Stimulated activated CD8-positive, alpha-beta memory T cell treated with anti-CD3 and anti-CD28 coated beads, Interleukin-15, amount 100 ng/mL, for 1 hour (primary cell): ENCODE data around the gene STAM2.
"Not testable (repeated sequence)": the region's sequence is repeated elsewhere in the genome, so short reads cannot be mapped to it uniquely, and the experiment has no call there.

Experiments
- DNase-seq: peaks from one replicate; pipeline ENCODE4 v3.0.0-alpha.2; 2020; ENCODE audit warnings: low read depth

Gene STAM2

DNA sequence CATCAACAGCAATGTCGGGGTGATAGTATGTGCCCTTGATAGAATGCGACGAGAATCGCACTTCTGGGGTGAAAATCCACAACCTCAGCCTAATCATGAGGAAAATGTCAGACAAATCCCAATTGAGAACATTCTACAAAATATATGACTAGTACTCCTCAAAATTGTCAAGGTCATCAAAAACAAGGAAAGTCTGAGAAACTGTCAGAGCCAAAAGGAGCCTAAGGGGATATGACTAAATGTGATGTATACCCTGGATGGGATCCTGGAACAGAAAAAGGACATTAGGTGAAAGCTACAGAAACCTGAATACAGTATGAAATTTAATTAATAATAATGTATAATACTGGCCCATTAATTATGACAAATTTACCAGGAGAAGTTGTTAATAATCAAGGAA, 69.1 kb downstream of the STAM2 start:
- DNase-seq, result no peak

DNA sequence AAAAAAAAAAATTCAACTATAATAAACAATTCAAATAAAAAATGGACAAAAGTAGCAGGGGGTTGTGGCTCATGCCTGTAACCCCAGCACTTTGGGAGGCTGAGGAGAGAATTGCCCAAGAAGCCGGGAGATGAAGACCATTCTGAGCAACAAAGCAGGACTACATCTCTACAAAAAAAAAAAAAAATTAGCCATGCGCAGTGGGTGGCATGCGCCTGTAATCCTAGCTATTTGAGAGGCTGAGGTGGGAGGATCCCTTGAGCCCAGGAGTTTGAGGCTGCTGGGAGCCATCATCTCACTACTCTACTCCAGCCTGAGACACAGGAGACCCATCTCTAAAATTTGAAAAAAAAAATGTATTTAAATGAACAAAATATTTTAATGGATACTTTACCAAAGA, 72.3 kb downstream of the STAM2 start:
- DNase-seq, result no peak

DNA sequence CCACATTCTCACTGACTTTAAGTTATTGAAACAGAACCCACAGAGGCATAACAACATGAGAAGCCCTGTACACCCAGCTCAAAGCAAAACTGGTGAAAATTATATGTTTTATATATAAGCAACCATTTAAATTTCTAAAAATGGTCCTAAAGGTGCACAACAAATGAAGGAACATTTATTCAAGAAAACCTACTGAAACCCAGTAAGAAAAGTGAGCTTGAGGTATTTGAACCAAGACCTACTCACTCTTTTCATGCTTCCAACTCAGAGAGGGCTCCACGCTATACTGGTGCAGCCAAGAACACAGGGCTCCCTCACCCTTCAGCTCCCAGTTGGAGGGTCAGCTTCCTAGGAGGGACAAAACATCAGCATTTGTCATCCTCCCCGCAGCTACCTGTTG, 74.6 kb downstream of the STAM2 start:
- no peak for DNase-seq

DNA sequence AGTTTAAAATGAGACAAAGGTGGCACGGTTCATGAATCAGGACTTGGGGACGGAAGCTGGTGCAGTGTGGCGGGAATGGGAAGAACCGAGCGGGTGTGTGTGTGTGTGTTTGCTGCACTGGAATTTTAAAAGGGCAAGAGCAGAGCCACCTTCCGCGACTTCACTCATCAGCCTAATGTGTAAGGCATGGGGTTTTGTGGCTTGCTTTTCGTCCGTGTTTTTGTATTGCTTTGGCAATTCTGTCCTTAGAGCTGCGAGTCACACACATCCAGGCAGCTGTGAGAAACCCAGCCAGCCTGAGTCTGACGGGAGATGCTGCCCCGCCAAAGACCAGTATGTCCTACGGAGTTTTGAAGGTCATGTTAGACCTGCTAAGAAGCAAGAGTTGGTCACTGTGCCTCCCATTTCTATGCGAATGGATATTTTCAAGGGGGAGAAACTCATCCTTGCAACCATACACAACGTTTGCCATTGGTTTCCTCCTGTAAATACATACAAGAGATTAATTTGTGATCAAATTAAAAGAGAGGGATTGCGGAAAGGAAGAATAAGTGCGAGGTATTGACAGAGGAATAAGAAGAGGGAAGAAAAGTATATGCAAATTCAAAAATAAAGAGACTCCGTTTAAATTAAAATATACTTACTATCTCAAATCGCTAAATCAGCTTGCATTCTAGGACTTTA, 76.1 kb downstream of the STAM2 start:
- DNase-seq, result no peak

DNA sequence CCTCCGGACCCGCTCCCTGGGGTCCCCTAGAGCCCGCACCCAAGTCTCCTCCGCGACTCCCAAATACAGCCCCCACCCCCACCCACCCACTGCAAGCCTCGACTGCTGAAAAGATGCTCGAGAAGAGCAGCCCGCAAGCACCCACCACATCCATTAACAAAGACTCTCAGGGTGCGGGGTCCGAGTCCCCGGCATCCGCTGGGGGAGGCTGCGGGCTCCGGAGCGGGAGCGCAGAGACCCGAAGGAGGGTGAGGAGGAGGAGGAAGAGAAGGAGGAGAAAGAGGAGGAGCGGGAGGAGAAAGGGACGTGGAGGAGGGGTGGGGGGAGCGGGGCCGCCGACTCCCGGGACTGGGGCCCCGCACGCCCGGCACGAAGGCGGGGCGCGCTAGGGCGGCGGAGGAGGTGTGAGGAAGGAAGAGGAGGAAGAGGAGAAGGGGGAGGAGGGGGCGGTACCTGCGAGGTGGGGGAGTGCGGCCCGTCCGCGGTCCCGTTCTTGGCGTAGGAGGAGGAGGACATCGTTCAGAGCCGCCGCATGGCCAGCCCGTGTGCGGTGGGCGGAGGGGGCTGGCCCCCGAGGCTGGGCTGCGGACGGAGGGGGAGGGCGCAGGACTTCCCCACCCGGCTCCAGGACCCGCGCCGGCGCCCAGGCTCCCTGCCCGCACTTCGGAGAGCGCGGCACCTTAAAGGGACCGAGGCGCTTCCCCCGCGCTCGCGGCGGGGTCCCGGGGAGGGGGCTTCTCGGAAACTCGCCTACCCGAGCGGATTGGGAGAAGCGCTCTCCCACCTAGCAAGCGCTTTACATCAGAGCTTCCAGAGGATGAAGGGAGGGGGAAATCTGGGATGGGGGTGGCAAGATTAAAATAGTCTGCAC, 76.8 kb downstream of the STAM2 start, which contains the start of gene CACNB4:
Gene CACNB4 (minus strand): TSS at position 549 of the 871 bp plus-strand sequence.
- no peak for DNase-seq

DNA sequence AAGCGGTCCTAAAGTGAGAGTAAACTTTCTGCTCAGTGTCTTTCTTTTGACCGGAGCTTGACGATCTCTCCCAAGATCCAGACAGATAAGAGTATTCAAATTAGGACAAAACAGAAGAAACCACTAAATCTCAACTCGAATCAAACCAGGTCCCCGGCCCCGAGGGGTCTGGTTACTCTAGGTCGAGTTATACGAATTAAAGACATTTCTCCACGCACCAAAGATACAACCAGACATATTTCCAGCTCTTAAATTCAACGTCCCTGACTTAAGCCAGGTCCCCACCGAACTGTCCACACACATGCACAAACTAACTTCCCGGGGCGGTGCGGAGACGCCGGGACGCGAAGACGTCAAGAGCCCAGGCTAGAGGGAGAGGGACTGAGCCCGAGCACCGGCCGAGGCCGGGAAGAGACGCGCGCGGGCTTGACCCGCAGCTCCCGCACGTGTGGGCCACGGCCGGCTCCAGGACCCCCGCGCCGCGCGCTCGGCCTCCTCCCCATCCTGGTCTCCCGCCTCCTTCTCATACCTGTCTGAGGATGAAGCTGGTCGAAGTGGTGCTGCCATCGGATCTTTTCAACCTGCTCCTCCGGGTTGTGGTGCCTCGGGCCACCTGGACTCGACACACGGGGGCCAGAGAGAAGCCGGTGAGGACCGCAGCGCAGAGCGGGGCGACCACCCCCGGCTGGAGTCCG, 77.6 kb downstream of the STAM2 start:
- DNase-seq, result no peak

DNA sequence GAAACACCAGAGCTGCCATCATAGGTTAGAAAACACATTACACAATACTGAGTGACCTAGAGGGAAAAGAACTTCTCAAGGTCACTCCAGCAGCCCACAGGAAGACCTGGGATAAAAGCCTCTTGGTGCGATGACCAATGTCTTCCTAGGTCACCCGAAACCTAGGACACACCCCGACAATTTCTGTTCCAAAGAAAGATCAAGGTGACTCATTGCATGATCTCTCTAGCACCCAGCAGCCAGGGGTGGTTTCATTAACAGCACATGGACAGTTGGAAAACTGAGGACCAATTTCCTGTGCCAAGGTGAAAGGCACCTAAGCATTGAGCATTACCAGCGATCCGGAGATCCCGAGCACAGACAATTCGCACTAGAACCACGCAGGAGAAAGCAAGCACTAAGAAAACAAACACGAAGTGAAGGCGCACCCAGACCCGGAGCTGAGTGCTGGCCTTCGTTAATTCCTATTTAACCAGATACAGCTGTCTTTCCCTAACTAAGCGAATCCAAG, 78.2 kb downstream of the STAM2 start:
- no peak for DNase-seq

DNA sequence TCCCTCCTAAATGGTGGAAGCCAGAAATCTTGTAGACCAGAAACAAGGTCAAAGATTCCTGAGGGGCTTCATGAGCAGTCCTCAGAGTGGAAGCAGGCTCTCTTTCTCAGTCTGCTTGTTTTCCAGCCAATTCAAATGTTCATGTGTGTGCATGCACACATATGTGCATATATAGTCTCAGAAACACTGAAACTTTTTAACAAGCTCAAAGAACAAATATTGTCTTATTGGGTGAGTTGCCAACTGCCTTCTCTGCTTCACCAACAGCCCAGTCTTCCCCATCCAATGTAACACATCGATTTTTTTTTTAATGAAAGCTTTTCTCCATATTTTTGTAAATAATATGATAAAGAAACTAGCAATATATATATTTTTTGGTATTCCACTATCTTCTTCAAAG, 80.4 kb downstream of the STAM2 start:
- no peak for DNase-seq

DNA sequence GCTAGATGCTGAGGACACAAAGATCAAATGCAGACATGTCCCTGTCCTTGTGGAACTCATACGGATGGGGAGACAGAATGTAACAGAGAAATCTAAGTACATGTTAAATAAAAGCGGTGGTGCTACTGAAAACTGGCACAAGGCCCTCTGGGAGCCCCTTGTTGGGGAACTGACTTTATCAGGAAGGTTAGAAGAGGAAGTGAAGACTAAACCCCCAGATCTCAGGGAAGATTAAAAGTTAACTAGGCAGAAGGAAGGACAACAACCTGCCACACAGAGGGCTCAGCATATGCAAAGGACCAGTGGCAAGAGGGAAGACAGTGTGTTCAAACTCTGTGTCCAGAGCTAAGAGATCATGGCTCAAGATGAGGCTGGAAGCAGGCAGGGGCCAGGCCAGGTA, 81.5 kb downstream of the STAM2 start:
- no peak for DNase-seq

DNA sequence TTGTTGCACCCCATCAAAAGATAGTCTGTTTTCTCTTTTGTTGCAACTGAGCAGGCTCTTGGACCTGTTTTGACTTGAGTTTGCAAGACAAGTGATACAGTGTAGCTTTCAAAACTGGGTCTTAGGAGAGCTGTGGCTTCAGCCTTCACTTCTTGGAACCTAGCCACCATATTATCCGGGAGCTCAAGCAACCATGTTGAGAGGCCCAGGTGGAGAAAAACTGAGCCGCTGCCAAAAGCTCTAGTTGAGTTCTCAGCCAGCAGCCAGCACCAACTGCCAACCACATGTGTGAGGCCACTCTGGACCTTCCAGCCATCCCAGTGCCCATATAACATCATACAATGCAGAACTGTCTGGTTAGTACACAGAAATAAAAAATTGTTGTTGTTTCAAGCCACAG, 82.1 kb downstream of the STAM2 start:
- DNase-seq, result no peak

DNA sequence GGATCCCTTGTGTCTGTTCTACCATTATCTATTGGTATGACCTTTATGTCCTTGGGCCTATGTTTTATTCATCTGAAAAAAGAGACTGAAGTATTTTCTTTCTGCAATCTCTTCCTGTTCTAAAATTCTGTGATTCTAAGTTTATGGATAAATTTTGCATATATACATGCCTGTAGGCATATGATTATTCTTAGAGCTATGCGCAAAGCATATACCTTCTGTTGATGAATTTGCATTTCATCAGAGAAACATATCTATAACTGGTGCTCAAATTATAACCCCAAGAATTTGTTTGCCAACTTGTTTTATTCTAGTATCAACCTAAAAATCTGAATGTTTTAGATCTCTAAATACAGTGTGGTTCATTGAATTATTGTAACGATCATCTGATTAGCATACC, 83.5 kb downstream of the STAM2 start:
- DNase-seq, result no peak

DNA sequence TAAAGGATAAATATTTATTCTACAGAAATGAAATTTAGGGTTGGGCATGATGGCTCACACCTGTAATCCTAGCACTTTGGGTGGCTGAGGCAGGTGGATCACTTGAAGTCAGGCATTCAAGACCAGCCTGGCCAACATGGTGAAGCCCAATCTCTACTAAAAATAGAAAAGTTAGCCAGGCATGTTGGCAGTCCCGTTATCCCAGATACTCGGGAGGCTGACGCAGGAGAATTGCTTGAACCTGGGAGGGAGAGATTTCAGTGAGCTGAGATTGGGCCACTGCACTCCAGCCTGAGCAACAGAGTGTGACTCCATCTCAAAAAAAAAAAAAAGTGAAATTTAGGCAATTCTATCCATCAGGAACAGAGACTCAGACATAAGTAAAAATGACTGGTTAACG, 84.8 kb downstream of the STAM2 start:
- not testable (repeated sequence) for DNase-seq

DNA sequence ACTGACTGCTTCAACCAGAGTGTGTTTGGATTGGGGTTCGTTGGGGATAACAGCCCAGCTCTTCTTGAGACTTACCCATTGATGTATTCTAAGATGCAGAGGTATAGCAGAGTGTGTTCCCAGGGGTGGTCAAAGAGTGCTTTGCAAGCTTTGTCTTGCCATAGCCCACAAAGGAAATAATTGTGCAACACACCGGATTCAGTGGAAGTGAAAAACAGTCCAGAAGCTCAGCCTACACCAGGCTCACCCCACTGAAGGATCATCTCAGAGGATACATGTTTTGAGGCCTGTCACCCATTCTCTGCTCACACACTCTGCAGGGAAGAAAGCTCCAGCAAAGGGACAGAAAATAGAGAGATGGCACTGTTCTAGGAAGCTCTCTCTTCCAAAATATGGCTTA, 86.3 kb downstream of the STAM2 start:
- no peak for DNase-seq

DNA sequence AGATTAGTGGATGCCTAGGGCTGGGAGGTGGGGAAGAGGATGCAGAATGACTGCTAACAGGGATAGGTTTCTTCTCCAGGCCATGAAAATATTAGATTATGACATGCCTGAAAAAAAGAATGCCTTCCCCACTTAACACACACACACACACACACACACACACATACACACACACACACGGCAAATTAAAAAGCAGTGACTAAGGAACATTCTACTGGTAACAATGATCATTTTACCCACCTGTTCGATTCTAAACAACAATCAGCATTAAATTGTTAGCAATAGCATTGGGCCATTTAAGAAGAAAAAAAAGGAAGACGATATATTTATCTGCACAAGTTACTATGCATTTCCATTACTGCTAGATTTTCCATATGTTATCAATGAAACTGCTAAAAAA, 87.6 kb downstream of the STAM2 start:
- no peak for DNase-seq

DNA sequence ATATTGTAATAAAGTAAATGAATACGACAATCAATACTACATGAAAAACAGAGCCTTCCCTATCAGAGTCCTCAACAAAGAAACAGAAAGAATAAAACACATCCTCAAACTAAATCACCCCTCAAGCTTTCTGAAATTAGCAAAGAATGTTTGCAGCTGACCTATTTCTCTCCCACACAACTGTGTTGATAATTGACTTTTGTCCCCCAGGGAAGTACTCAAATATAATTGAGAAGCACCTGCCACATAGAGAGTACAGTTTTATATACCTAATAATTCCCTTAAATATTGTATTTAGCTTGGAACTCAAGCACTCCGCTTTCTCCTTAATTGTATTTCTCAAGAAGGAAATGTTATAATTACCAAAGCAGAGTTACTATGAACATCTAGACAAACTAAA, 89.3 kb downstream of the STAM2 start:
- DNase-seq, result no peak

DNA sequence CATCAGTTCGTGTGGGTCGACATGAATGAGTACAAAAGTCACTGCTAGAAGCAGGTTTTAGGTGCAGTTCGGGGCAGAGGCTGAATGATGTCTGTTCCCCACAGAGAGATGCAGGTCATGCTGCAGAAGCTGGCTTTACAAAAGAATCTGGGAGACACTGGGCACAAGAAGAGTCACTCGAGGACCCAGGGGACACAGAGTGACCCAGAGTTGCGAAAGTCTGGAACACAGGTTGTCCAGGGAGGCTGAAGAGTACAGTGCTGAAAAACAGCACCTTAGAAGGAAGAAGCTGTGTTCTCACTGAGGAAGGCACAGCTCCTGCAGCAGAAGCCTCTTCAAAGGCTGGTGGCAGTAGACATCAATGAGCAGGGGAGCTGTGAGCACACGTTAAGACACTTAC, 91.5 kb downstream of the STAM2 start:
- no peak for DNase-seq

DNA sequence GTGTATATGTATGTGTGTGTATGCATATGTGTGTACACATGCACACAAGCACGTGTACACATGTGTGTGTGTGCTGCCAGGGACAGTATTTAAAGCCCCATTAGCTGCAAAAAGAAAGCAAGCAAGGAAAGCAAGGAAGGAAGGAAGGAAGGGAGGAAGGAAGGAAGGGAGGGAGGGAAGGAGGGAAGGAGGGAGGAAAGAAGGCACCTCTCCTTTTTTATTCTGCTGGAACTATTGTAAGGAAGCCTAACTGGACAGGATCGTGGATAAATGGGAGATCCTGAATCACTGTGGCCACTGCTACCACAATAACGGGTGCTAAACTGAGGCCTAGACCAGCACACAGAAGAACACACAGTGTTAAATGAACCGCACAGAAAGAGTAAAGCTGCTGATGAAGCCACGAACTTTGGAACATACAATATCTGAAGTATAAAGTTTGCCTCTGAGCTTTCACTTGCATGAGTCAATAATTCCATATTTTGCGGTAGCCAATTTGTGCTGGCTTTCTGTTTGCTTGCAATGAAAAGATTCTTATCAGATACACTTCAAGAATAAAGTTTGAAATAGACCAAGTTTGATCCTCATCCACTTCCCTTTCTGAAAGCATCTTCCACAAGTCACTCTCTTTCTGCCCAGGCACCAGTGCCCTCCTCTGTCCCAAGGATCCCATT, 92.2 kb downstream of the STAM2 start:
- no peak for DNase-seq

DNA sequence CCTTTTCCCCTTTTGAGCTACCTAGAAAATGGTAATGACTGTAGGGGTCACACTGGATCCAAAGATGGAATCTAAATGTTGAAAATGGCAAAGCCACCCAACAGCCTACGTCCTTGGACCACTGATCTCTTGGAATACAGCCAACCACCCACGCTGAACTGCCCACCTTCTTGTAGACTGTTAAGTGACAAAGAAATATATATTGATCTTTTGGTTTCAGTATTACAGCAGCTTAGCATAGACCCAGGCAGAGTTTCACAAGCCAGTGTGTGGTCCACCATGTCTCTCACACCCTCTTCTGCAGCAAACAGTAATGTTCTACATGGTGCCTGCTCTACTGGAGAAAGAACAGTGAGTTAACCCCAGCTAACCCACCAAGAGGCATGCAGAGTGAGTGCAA, 96.9 kb downstream of the STAM2 start:
- no peak for DNase-seq

DNA sequence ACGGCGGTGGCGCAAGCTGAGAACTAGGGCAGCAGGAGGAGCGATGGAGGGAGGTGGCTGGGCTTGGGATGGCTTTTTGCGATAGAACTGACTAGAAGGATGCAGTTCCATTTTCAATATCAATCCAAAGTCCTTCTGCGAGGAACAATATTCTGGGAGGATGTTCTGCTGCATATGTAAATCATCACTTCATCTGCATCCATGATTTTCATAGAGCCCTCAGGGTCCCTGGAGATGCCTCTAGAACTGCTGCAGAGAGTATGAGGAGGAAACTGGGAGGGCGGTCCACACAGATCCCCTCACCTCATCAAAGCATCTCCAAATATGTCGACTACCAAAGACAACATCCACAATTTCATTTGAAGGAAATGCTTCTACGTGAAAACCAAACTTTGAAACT, 97.5 kb downstream of the STAM2 start:
- no peak for DNase-seq

DNA sequence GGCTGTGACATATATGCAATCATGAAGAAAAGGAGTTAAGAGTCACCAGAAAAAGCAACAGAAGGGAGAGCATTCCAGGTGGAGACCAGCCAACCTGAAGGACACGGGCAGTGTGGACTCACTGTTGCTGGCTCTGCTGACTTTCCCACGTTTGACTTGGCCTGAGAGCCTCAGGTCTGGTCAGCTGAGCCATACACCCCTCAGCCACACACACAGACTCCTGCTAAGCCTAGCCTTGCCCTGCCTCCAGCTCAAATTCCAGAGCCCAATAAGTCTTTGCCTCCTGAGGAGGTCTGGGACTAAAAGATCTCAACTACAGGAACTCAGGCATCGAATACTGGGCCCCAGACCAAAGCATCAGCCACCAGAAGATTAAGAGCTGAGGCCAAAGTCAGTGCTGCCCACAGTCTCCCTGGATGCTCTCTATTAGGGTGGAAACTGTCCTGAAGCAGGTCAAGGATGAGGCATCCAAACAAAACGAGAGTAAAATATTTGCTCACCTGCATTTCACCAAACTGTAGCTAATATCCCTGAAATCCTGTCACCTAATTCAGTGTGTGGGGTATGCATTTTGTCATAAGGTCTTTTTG, 100.0 kb downstream of the STAM2 start:
- no peak for DNase-seq

DNA sequence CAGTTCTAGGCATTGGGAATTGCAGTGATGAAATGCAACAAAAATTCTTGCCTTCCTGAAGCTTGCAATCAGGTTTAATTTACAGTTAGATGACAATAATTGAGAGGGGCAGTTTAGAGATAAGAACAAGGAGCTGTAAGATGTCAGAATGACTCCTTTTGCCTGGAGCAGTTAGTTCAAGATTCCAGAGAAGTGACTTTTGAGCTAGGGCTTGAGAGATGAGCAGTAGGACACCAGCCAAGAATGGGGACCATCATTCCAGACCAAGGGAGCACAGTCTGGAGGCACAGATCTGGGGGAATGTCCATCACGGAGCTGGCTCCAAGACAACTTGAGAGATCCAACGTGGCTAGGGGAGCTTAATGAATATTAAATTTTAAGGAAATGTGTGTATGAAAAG, 103.6 kb downstream of the STAM2 start:
- no peak for DNase-seq

DNA sequence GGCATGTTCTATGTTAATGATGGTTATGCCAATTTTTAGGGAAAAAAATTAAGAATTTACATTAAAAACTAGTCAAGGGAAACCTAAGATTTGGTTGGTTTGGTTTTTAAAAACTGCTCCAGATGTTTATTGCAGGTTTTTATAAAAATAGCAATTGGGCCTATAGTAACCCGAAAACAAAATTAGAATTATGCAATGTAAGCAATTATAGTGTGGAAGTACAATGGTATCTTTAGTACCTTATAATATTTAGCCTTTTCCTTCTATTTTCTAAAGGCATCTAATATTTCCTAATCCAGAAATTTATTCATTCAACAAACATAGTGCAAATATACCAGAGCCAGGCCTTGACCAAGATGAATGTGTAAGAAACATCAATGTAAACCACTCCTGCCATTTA, 104.0 kb downstream of the STAM2 start:
- DNase-seq, result no peak
